IPS DF 6.9 (cell line): ENCODE data around the gene FUT8.

Experiments used
- DNase-seq: peaks from one replicate; pipeline ENCODE4 v3.0.0-alpha.2; 2013; ENCODE audit warnings: low read depth, low spot score
- H3K27ac ChIP-seq: one replicate; pipeline ENCODE4 v1.5.1; 2013; ENCODE audit warnings: low read length, control low read depth
- H3K27me3 ChIP-seq: 2 replicates; pipeline ENCODE4 v1.6.1; 2013; ENCODE audit warnings: mild to moderate bottlenecking, low read length; ENCODE audit not compliant: control insufficient read depth, insufficient read depth
- H3K36me3 ChIP-seq: 2 replicates; pipeline ENCODE4 v1.6.1; 2013; ENCODE audit warnings: low read length; ENCODE audit not compliant: control insufficient read depth, insufficient read depth
- H3K4me1 ChIP-seq: 2 replicates; pipeline ENCODE4 v1.6.1; 2013; ENCODE audit warnings: low read length; ENCODE audit not compliant: control insufficient read depth, insufficient read depth
- H3K4me3 ChIP-seq: 2 replicates; pipeline ENCODE4 v1.5.1; 2013; ENCODE audit warnings: mild to moderate bottlenecking, low read length
- H3K9me3 ChIP-seq: 2 replicates; pipeline ENCODE4 v1.6.1; 2013; ENCODE audit warnings: low read length, inconsistent platforms; ENCODE audit not compliant: control insufficient read depth, insufficient read depth
- WGBS: extraction: QIAGEN DNeasy Blood & Tissue Kit; methylation state at CpG from one replicate; pipeline ENCODE4 v1.1.7; 2013; ENCODE audit warnings: mixed read lengths, missing lambda C conversion rate; ENCODE audit not compliant: insufficient read length, insufficient coverage; 5-methylcytosine and 5-hydroxymethylcytosine counted together

The FUT8 gene

DNA sequence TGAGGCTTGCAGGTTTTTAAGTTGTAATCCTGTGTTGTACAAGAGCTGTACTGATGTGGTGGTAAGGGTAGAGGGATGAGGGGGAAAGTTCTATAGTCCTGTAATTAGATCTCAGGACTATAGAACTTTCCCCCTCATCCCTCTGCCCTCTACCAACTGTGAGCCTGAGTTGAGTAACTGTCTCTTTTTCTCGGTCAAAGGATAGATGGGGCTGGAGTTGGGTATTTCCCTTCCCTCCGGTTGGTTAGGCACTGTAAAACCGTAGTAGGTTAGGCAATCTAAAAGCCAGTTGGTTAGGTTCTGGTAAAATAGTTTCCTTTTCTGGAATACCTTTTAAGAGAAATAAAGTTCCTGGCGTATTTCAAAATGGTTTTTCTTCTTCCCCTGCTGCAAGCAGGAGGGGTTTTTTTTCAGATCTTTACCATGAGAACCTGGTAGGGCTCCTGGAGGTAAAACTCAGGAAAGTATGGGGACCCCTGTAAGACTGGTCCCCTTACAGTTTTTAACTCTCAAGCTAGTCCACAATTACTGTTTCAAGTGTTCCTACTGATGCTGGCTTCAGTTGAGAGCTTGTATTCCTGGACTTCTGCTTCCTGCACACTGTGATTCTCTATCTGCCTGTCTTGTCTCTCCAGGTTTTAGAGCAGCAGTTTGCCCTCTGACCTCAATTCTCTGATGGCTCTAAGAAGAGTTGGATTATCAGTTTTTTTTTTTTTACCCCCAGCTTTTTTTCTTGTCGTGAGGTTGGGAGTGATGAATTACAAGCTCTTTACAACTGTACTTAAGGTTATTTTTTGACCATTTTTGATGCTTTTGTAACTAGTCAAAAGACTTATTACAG lies 58.7 kb downstream of the FUT8 start:
- Histone ChIP-seq H3K4me1 (peaks cover 8% of the 10 kb centered on the region), H3K27me3 (no peaks in the 10 kb centered on the region), H3K9me3 (no peaks in the 10 kb centered on the region), H3K36me3 (no peaks in the 10 kb centered on the region), H3K27ac (no peak overlapping the region), H3K4me3 (no peak overlapping the region)
- DNase-seq = no peak
- no CpG with 5 or more reads among the region's 5 CpGs for WGBS

DNA sequence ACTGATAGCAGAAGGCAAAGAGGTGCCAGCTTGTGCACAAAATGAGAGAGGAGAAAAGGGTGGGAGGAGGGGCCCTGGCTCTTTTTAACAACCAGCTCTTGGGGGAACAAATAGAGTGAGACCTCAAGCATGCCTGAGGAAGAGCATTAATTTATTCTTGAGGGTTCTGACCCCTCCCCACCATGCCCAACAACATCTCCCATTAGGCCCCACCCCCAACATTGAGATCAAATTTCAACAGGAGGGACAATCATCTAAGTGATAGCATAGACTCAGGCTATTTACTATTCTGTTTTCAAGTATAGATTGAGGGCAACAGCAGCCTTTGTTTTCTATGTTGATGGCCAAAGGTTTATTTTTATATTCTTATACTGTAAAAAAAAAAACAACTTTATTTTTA lies 59.7 kb downstream of the FUT8 start:
- H3K27me3 ChIP-seq = no peaks in the 10 kb centered on the region
- no peak overlapping the region for H3K4me3 ChIP-seq
- no peak overlapping the region for H3K27ac ChIP-seq
- no peak for DNase-seq
- H3K36me3 ChIP-seq = no peaks in the 10 kb centered on the region
- no peaks in the 10 kb centered on the region for H3K9me3 ChIP-seq
- H3K4me1 ChIP-seq = peaks cover 8% of the 10 kb centered on the region

DNA sequence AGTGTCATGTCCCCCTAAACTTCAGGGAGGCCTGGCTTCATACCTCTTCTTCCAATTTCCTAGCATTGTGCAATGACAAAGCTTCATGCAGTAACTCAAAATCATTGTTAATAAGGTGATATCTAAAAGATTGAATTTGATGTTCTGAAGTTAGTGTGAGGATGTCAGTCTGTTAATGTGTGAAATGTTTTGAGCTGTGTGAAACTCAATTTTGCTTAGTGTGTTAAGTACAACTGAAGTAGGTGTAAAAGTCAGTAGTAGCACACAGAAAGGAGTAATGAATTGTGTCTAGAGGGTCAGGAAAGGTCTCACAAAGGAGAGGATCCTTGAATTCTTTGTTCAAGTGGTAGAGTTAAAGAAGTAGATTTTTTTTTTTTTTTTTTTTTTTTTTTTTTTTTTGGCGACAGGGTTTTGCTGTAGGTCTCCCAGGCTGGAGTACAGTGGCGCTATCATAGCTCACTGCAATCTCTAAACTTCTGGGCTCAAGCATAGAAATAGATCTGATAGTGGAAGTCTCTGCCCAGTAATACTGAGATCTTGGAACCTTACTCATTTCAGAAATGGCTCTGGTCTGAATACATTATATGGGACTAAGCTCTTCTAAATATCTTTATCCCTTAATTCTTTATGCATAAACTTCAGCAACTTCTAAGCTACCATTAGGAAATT lies 63.9 kb downstream of the FUT8 start:
- DNase-seq = no peak
- Histone ChIP-seq H3K4me1 (no peaks in the 10 kb centered on the region), H3K9me3 (no peaks in the 10 kb centered on the region), H3K4me3 (no peak overlapping the region), H3K27me3 (no peaks in the 10 kb centered on the region), H3K36me3 (no peaks in the 10 kb centered on the region), H3K27ac (no peak overlapping the region)
- WGBS = no CpG with 5 or more reads among the region's 2 CpGs

DNA sequence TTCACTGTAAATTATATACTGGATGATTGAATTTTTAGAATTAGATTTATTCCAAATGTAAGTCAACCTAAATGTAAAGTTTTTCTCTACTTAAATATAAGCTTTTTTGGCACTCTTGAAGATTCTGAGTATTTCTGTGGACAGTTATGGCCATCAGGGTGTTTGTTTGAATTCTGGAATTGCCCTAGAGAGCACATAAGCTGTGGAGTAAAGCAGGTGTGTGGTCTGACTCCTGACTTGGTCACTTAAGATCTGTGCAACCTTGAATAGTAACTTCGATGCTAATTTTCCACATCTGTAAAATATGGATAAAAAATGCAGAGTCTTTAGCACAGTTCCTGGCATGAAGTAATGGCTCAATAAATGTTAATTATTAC lies 64.4 kb downstream of the FUT8 start:
- H3K4me1 ChIP-seq = no peaks in the 10 kb centered on the region
- no peak overlapping the region for H3K4me3 ChIP-seq
- H3K27ac ChIP-seq = no peak overlapping the region
- DNase-seq = no peak
- WGBS = no CpG with 5 or more reads among the region's 1 CpG
- no peaks in the 10 kb centered on the region for H3K9me3 ChIP-seq
- H3K27me3 ChIP-seq = no peaks in the 10 kb centered on the region
- H3K36me3 ChIP-seq = no peaks in the 10 kb centered on the region

DNA sequence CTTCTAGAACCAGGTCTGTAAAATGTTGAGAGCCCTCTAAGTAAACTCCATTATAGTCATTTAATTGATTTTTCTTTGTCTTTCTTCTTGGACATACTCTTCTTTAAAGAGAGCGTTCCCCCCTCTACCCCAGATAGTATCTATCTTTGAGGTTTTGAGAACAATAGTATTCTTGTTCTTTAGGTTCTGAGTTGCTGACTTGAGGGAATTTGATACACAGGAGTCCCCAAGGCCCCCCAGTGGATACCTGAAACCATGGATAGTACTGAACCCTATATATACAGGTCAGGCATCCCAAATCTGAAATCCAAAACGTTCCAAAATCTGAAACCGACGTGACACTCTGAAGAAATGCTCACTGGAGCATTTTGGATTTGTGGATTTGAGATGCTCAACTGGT lies 65.5 kb downstream of the FUT8 start:
- Histone ChIP-seq H3K4me3 (no peak overlapping the region), H3K9me3 (no peaks in the 10 kb centered on the region), H3K27ac (no peak overlapping the region), H3K36me3 (no peaks in the 10 kb centered on the region), H3K27me3 (no peaks in the 10 kb centered on the region), H3K4me1 (no peaks in the 10 kb centered on the region)
- DNase-seq = no peak
- WGBS = no CpG with 5 or more reads among the region's 4 CpGs

DNA sequence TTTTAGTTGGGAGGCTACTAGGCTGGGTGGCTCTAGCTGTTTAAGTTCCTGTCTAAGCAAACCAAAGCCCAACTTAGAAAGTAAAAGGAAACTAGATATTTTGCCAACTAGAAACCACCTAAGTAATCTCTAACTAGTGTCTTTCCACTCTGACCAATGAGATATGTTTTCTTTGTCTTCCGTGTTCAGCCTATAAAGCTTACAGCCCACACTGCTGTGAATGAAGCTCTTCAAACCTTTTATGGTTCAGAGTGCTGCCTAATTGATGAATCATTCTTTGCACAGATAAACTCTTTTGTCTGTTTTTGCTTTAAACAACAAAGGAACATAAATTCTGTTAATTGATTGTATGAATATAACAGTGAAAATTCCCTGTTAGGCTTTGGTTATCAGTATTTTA lies 66.1 kb downstream of the FUT8 start:
- DNase-seq = no peak
- WGBS = no CpG with 5 or more reads among the region's 1 CpG
- Histone ChIP-seq H3K4me1 (no peaks in the 10 kb centered on the region), H3K9me3 (no peaks in the 10 kb centered on the region), H3K27ac (no peak overlapping the region), H3K4me3 (no peak overlapping the region), H3K27me3 (no peaks in the 10 kb centered on the region), H3K36me3 (no peaks in the 10 kb centered on the region)

DNA sequence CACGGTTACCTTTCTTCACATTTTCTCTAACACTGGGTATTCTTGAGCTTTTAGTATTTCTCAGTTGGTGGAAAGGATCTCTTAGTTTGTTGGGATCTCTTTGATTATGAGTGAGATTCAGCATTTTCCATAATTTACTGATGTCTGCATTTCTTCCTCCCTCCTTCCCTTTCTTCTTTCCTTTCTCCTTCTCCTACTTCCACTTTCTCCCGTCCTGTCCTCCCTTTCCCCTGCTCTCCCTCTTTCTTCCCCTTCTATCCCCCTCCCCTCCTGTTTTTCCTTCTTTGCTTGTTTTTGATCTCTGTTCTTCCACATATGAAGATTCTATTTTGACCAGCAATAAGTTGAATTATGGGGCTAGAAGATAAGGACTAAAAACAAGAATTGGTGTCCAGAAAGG lies 66.9 kb downstream of the FUT8 start:
- H3K36me3 ChIP-seq = no peaks in the 10 kb centered on the region
- H3K27me3 ChIP-seq = no peaks in the 10 kb centered on the region
- H3K4me3 ChIP-seq = no peak overlapping the region
- H3K4me1 ChIP-seq = no peaks in the 10 kb centered on the region
- DNase-seq = no peak
- H3K9me3 ChIP-seq = no peaks in the 10 kb centered on the region
- WGBS = no CpG with 5 or more reads among the region's 2 CpGs
- H3K27ac ChIP-seq = no peak overlapping the region

DNA sequence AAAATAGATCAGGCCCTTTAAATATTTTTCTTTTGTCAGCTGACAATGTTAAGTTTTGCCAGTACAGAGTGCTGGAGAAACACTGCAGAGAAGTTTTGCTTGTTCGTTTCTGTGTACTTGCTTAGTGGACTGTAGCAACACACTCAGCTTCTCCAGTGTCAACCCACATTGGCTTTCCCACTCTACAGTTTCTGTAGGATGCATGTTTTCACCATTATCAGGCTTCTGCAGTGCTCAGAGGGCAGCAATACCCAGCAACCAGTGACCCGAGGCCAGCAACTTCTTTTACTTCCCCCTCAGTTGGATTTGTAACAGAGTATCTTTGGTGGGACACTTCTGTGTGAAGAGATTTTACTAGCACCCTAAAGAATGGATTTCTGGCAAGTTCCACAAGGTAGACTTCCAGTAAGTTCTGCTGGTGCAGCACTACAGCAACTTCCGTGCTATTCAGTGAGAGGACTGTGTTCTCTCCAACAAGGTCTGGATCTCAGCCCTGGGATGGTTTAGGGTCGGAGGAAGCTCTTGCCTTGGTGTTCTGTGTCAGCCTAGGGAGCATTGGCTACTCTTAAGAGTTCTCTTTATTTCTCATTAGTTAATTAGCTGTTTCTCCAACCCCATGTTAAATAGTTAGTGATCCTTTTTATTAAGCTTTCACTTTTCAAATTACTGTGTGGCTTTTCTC lies 70.4 kb downstream of the FUT8 start:
- H3K4me3 ChIP-seq = no peak overlapping the region
- H3K4me1 ChIP-seq = no peaks in the 10 kb centered on the region
- no peaks in the 10 kb centered on the region for H3K27me3 ChIP-seq
- no peak for DNase-seq
- no CpG with 5 or more reads among the region's 4 CpGs for WGBS
- no peaks in the 10 kb centered on the region for H3K9me3 ChIP-seq
- no peaks in the 10 kb centered on the region for H3K36me3 ChIP-seq
- no peak overlapping the region for H3K27ac ChIP-seq

DNA sequence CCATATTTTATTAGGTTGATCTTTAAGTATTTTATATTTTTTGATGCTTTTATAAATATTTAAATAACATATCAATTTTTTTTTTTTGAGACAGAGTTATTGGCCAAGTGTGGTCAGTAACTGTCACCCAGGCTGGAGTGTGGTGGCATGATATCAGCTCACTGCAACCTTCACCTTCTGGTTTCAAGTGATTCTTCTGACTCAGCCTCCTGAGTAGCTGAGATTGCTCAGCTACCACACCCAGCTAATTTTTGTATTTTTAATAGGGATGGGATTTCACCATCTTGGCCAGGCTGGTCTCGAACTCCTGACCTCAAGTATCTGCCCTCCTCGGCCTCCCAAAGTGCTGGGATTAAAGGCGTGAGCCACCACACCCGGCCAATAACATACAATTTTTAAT lies 71.1 kb downstream of the FUT8 start:
- Histone ChIP-seq H3K4me1 (no peaks in the 10 kb centered on the region), H3K4me3 (no peak overlapping the region), H3K9me3 (no peaks in the 10 kb centered on the region), H3K27ac (no peak overlapping the region), H3K27me3 (no peaks in the 10 kb centered on the region), H3K36me3 (no peaks in the 10 kb centered on the region)
- no peak for DNase-seq
- WGBS = no CpG with 5 or more reads among the region's 4 CpGs

DNA sequence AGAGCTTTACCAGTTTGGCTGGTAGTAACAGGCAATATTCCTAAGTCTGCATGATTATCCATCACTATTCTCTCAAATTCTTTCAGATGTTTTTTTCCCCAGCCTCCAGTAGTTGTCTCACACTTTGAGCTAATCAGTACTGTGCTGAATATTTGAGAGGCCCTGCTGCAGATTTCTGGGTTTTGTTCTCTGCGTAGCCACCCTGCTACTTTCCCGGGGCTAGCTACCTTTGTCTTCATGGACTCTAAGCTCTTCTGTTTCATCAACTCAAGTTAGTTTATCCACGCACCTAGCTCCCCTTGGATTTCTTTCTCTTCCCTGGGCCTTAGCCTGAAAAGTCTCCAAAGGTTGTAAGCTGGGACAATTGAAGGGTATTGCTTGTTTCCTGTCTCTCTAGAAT lies 73.0 kb downstream of the FUT8 start:
- no peak overlapping the region for H3K27ac ChIP-seq
- H3K4me3 ChIP-seq = no peak overlapping the region
- H3K36me3 ChIP-seq = no peaks in the 10 kb centered on the region
- H3K4me1 ChIP-seq = no peaks in the 10 kb centered on the region
- WGBS = no CpG with 5 or more reads among the region's 3 CpGs
- H3K9me3 ChIP-seq = no peaks in the 10 kb centered on the region
- no peak for DNase-seq
- no peaks in the 10 kb centered on the region for H3K27me3 ChIP-seq
